Body of pancreas (tissue), 4 donors: ENCODE measurements around the gene SKP1. TPM values are rescaled to one million over a fixed set of nuclear protein-coding genes. Genes with fewer than 3 reads are reported as not detected.

ENCODE experiments used
- ATAC-seq: fragments of 150-250 bp; one replicate; pipeline ENCODE4 v1.9.1; 2016
- DNase-seq, 4 donors: peaks; one replicate each; pipeline ENCODE4 v3.0.0-alpha.2; 2019
- H3K27ac ChIP-seq, 4 donors: fragments of 200-600 bp; sonication (generic); 1 replicate in 3 of 4; 2 replicates in 1 of 4; pipeline versions ENCODE4 v1.5.1 to v1.6.1; 2016 to 2019; ENCODE audit warnings: mild to moderate bottlenecking in 1 of 4, mixed read lengths in 1 of 4, moderate library complexity in 1 of 4
- H3K27me3 ChIP-seq, 2 donors: fragments of 200-600 bp; sonication (generic); one replicate each; pipeline ENCODE4 v1.6.0; 2016; ENCODE audit warnings: mild to moderate bottlenecking in 1 of 2
- H3K36me3 ChIP-seq, 2 donors: fragments of 200-600 bp; sonication (generic); replicated peaks in 1 of 2; 2 replicates each; pipeline ENCODE4 v1.5.1; 2016; ENCODE audit warnings: low read depth in 2 of 2; ENCODE audit not compliant: insufficient read depth in 1 of 2
- H3K4me1 ChIP-seq: fragments of 200-600 bp; sonication (generic); one replicate; pipeline ENCODE4 v1.6.0; 2016
- H3K4me3 ChIP-seq, 2 donors: fragments of 200-600 bp; sonication (generic); 1 replicate in 1 of 2; 2 replicates in 1 of 2; pipeline ENCODE4 v1.5.1; 2016 to 2019
- H3K9me3 ChIP-seq, 3 donors: fragments of 200-600 bp; sonication (generic); 1 replicate in 2 of 3; 2 replicates in 1 of 3; pipeline ENCODE4 v1.5.1; 2016
- CTCF ChIP-seq, 7 experiments: fragments of 450-650 bp in 4 of 7; fragments of 200-600 bp in 3 of 7; sonication (generic) in 3 of 7; IDR thresholded peaks; one replicate each; pipeline ENCODE4 v1.5.1; 2016 to 2019; ENCODE audit warnings: antibody characterized with exemption in 7 of 7
- POLR2A ChIP-seq, 3 donors: fragments of 450-650 bp; IDR thresholded peaks; one replicate each; pipeline ENCODE4 v1.6.1; 2016; ENCODE audit warnings: antibody characterized with exemption in 3 of 3, mild to moderate bottlenecking in 2 of 3
- WGBS, 2 donors: methylation state at CpG; one replicate each; pipeline ENCODE4 v1.1.5; 2017; 5-methylcytosine and 5-hydroxymethylcytosine counted together
- intact Hi-C: fragments of 100-400 bp; cut with DNase I; formaldehyde crosslinking; loops from one replicate; pipeline ENCODE4 v1.15.1; 2023
- total RNA-seq, 2 donors: library from RNA; depleted of rRNA; stranded (reverse); fragments of >200 nt; gene quantifications; one replicate each; pipeline ENCODE4 v1.1.0, GENCODE V29; 2016

The SKP1 gene
- total RNA-seq, 2 donors from 2014 or later = 31.6 to 46.8 TPM

- no peak overlapping the region for H3K4me3 ChIP-seq
- H3K27me3 ChIP-seq = no peaks in the 10 kb centered on the region
- H3K4me1 ChIP-seq = peaks cover 5% of the 10 kb centered on the region
- 89 to 98% methylated on average over 7 to 12 of the region's 12 CpGs for WGBS, 2 donors
- TF ChIP-seq POLR2A (IDR thresholded peaks at IDR 0.05) (no peak), CTCF (IDR thresholded peaks at IDR 0.05) (no peak)
- H3K27ac ChIP-seq = no peak overlapping the region
- H3K9me3 ChIP-seq = no peaks in the 10 kb centered on the region
- H3K36me3 ChIP-seq = peaks cover 0 to 8% of the 10 kb centered on the region in 2 donors
- intact Hi-C loops = loop anchor here (5.0 kb wide), 1 partner anchor 101 kb away; no protein-coding TSS in a partner anchor
- DNase-seq = peak in 1 of 4 donors; percentile 10
- no peak for ATAC-seq
These were observed 33.9 kb downstream of the SKP1 start for GRCh38 chr5:134142806-134143205.

GRCh38 chr5:134142052-134142451 is 34.7 kb downstream of the SKP1 start:
- Histone ChIP-seq H3K4me1 (peaks cover 5% of the 10 kb centered on the region), H3K27me3 (no peaks in the 10 kb centered on the region), H3K9me3 (no peaks in the 10 kb centered on the region), H3K36me3 (peaks cover 0 to 8% of the 10 kb centered on the region in 2 donors), H3K4me3 (no peak overlapping the region), H3K27ac (no peak overlapping the region)
- TF ChIP-seq CTCF (IDR thresholded peaks at IDR 0.05) = no peak
- no peak for TF ChIP-seq POLR2A (IDR thresholded peaks at IDR 0.05)
- ATAC-seq (no peak), DNase-seq (peak; percentile 0 to 9 (median 6))
- WGBS, 2 donors = 73 to 75% methylated on average over 3 to 5 of the region's 5 CpGs
- intact Hi-C loops = loop anchor here (5.0 kb wide), 1 partner anchor 100 kb away; no protein-coding TSS in a partner anchor

GRCh38 chr5:134141331-134142050 is 35.3 kb downstream of the SKP1 start:
- Histone ChIP-seq H3K36me3 (peaks cover 0 to 8% of the 10 kb centered on the region in 2 donors), H3K9me3 (no peaks in the 10 kb centered on the region), H3K27ac (no peak overlapping the region), H3K27me3 (no peaks in the 10 kb centered on the region), H3K4me1 (peaks cover 5% of the 10 kb centered on the region), H3K4me3 (no peak overlapping the region)
- DNase-seq (peak; percentile 1 to 11 (median 5)), ATAC-seq (no peak)
- TF ChIP-seq POLR2A (IDR thresholded peaks at IDR 0.05) (no peak), CTCF (IDR thresholded peaks at IDR 0.05) (peak in 1 of 7 experiments; percentile 5)
- 84 to 88% methylated on average over 9 of the region's 9 CpGs for whole genome bisulfite sequencing, 2 donors
- intact Hi-C loops = loop anchor here (5.0 kb wide), 1 partner anchor 99 kb away; no protein-coding TSS in a partner anchor

- ATAC-seq = peak; percentile 78
- no peak for TF ChIP-seq POLR2A (IDR thresholded peaks at IDR 0.05)
- TF ChIP-seq CTCF (IDR thresholded peaks at IDR 0.05) = peak; percentile 30 to 79 (median 70)
- H3K9me3 ChIP-seq = no peaks in the 10 kb centered on the region
- H3K27ac ChIP-seq = no peak overlapping the region
- WGBS, 2 donors = 19 to 29% methylated on average over 6 to 8 of the region's 8 CpGs
- DNase-seq = peak; percentile 75 to 79 (median 78)
- no peaks in the 10 kb centered on the region for H3K27me3 ChIP-seq
- no peak overlapping the region for H3K4me3 ChIP-seq
- intact Hi-C loops = loop anchor here (5.0 kb wide), 1 partner anchor 98 kb away; no protein-coding TSS in a partner anchor
- peaks cover 5% of the 10 kb centered on the region for H3K4me1 ChIP-seq
- peaks cover 0 to 8% of the 10 kb centered on the region in 2 donors for H3K36me3 ChIP-seq
These were observed 36.1 kb downstream of the SKP1 start for GRCh38 chr5:134140530-134141201.
